Astrocyte (in vitro differentiated cells and primary cell): ENCODE measurements around the gene RWDD2A.

Source experiments
- EZH2 ChIP-seq: IDR thresholded peaks from 2 replicates; pipeline ENCODE4 v1.6.1; 2012; ENCODE audit warnings: mild to moderate bottlenecking, low read length, inconsistent platforms; ENCODE audit not compliant: insufficient read depth
- TF ChIP-seq, protein P1 (sequence below): IDR thresholded peaks from 2 replicates; pipeline ENCODE4 v1.5.1; 2011; ENCODE audit warnings: low read depth, mild to moderate bottlenecking, inconsistent platforms, low read length, moderate library complexity; ENCODE audit not compliant: insufficient read depth

DNA sequence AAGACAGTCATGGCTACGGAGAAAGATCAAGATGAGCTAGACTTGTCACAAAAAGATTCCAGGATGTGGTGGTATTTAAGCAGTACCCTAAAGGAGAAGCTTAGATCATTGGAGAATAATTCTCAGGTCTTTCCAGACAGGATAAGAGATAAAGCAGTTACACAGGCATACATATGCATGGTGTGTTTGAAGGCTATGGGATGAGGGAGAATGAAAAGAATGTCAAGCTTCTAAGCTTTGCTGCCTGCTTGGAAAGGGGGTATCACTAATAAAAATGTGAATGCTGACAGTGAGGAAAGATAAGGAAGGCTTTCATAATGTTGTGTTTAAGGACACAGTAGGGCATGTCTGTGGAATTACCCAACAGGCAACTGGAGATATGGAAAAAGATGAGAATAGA, 28.1 kb downstream of the RWDD2A start:
- TF ChIP-seq, protein P1, sequence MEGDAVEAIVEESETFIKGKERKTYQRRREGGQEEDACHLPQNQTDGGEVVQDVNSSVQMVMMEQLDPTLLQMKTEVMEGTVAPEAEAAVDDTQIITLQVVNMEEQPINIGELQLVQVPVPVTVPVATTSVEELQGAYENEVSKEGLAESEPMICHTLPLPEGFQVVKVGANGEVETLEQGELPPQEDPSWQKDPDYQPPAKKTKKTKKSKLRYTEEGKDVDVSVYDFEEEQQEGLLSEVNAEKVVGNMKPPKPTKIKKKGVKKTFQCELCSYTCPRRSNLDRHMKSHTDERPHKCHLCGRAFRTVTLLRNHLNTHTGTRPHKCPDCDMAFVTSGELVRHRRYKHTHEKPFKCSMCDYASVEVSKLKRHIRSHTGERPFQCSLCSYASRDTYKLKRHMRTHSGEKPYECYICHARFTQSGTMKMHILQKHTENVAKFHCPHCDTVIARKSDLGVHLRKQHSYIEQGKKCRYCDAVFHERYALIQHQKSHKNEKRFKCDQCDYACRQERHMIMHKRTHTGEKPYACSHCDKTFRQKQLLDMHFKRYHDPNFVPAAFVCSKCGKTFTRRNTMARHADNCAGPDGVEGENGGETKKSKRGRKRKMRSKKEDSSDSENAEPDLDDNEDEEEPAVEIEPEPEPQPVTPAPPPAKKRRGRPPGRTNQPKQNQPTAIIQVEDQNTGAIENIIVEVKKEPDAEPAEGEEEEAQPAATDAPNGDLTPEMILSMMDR, result no peak
- no peak for TF ChIP-seq EZH2
